H9 (cell line): Measurements from ENCODE around the gene ECHS1. TPM values are rescaled to one million over a fixed set of nuclear protein-coding genes. Genes with fewer than 3 reads are reported as not detected.

ENCODE experiments used
- DNase-seq: peaks from one replicate; pipeline ENCODE4 v3.0.0-alpha.2; 2017
- H2AFZ ChIP-seq: one replicate; pipeline ENCODE4 v1.6.1; 2013; ENCODE audit warnings: mild to moderate bottlenecking, low read length, control low read depth, moderate library complexity
- H2AK5ac ChIP-seq: 2 replicates; pipeline ENCODE4 v1.6.1; 2013; ENCODE audit warnings: low read length, control low read depth, mixed read lengths; ENCODE audit not compliant: insufficient read length
- H2BK120ac ChIP-seq: one replicate; pipeline ENCODE4 v1.6.1; 2013; ENCODE audit warnings: low read depth, mild to moderate bottlenecking, low read length, control low read depth, inconsistent platforms; ENCODE audit not compliant: poor library complexity, severe bottlenecking
- H2BK12ac ChIP-seq: 2 replicates; pipeline ENCODE4 v1.6.1; 2013; ENCODE audit warnings: low read length, control low read depth, mixed read lengths, low read depth; ENCODE audit not compliant: insufficient read length
- H2BK15ac ChIP-seq: 2 replicates; pipeline ENCODE4 v1.6.1; 2013; ENCODE audit warnings: low read depth, low read length, control low read depth
- H2BK20ac ChIP-seq: one replicate; pipeline ENCODE4 v1.6.1; 2013; ENCODE audit warnings: low read depth, mild to moderate bottlenecking, low read length, control low read depth, inconsistent platforms; ENCODE audit not compliant: poor library complexity, severe bottlenecking
- H2BK5ac ChIP-seq: 2 replicates; pipeline ENCODE4 v1.6.1; 2013; ENCODE audit warnings: low read length, control low read depth, mixed read lengths; ENCODE audit not compliant: insufficient read length
- H3K14ac ChIP-seq: 2 replicates; pipeline ENCODE4 v1.6.1; 2013; ENCODE audit warnings: low read length, control low read depth; ENCODE audit not compliant: insufficient read depth
- H3K18ac ChIP-seq: 2 replicates; pipeline ENCODE4 v1.6.1; 2013; ENCODE audit warnings: low read depth, mild to moderate bottlenecking, mixed read lengths, low read length, control low read depth; ENCODE audit not compliant: insufficient read length
- H3K23ac ChIP-seq: 2 replicates; pipeline ENCODE4 v1.6.1; 2013; ENCODE audit warnings: low read length, control low read depth, mixed read lengths, low read depth; ENCODE audit not compliant: insufficient read length
- H3K23me2 ChIP-seq: 2 replicates; pipeline ENCODE4 v1.6.1; 2013; ENCODE audit warnings: low read depth, mild to moderate bottlenecking, mixed read lengths, low read length, control low read depth; ENCODE audit not compliant: insufficient read length, poor library complexity, severe bottlenecking
- H3K27ac ChIP-seq: 2 replicates; pipeline ENCODE4 v1.5.1; 2013; ENCODE audit warnings: low read length, control low read depth, mixed read lengths, low read depth; ENCODE audit not compliant: insufficient read length
- H3K27me3 ChIP-seq: 2 replicates; pipeline ENCODE4 v1.6.1; 2013; ENCODE audit warnings: low read length, control low read depth, inconsistent platforms; ENCODE audit not compliant: insufficient read depth
- H3K4ac ChIP-seq: 2 replicates; pipeline ENCODE4 v1.6.1; 2013; ENCODE audit warnings: low read depth, mild to moderate bottlenecking, control low read depth, inconsistent platforms, low read length, moderate library complexity
- H3K4me1 ChIP-seq: 2 replicates; pipeline ENCODE4 v1.6.1; 2013; ENCODE audit warnings: low read length, control low read depth, inconsistent platforms; ENCODE audit not compliant: insufficient read depth
- H3K4me2 ChIP-seq: 2 replicates; pipeline ENCODE4 v1.6.1; 2013; ENCODE audit warnings: low read length, control low read depth, mixed read lengths; ENCODE audit not compliant: insufficient read length, insufficient read depth
- H3K56ac ChIP-seq: 2 replicates; pipeline ENCODE4 v1.6.1; 2013; ENCODE audit warnings: low read depth, mild to moderate bottlenecking, mixed read lengths, low read length, control low read depth; ENCODE audit not compliant: insufficient read length
- H3K79me1 ChIP-seq: 2 replicates; pipeline ENCODE4 v1.6.1; 2013; ENCODE audit warnings: low read depth, mild to moderate bottlenecking, moderate library complexity, low read length, control low read depth, inconsistent platforms; ENCODE audit not compliant: insufficient read depth, poor library complexity, severe bottlenecking
- H3K79me2 ChIP-seq: 2 replicates; pipeline ENCODE4 v1.6.1; 2013; ENCODE audit warnings: low read length, control low read depth, inconsistent platforms; ENCODE audit not compliant: insufficient read depth
- H3K9ac ChIP-seq: 2 replicates; pipeline ENCODE4 v1.6.1; 2013; ENCODE audit warnings: low read length, control low read depth, mixed read lengths; ENCODE audit not compliant: insufficient read length; ENCODE audit errors: extremely low read depth
- H3K9me3 ChIP-seq: one replicate; pipeline ENCODE4 v1.6.1; 2013; ENCODE audit warnings: low read depth, low read length, inconsistent platforms; ENCODE audit not compliant: control insufficient read depth
- H3T11ph ChIP-seq: one replicate; pipeline ENCODE4 v1.6.1; 2013; ENCODE audit warnings: mild to moderate bottlenecking, low read length, control low read depth, inconsistent platforms
- H4K20me1 ChIP-seq: one replicate; pipeline ENCODE4 v1.6.1; 2013; ENCODE audit not compliant: control insufficient read depth, insufficient read length, insufficient read depth
- H4K5ac ChIP-seq: 2 replicates; pipeline ENCODE4 v1.6.1; 2013; ENCODE audit warnings: low read depth, mild to moderate bottlenecking, mixed read lengths, low read length, control low read depth; ENCODE audit not compliant: insufficient read length
- H4K8ac ChIP-seq: replicated peaks from 2 replicates; pipeline ENCODE4 v1.6.1; 2013; ENCODE audit warnings: low read length, control low read depth, mixed read lengths, low read depth; ENCODE audit not compliant: insufficient read length
- H4K91ac ChIP-seq: 2 replicates; pipeline ENCODE4 v1.6.1; 2013; ENCODE audit warnings: low read depth, mild to moderate bottlenecking, moderate library complexity, mixed read lengths, low read length, control low read depth; ENCODE audit not compliant: insufficient read length
- H3K27ac Mint-ChIP-seq, 3 experiments: 2 replicates in 2 of 3; 3 replicates in 1 of 3; pipeline ENCODE4 v1.8.0; 2020 to 2021; ENCODE audit warnings: mixed read lengths in 3 of 3, mild to moderate bottlenecking in 1 of 3, moderate library complexity in 1 of 3
- H3K27me3 Mint-ChIP-seq: 2 replicates; pipeline ENCODE4 v1.8.0; 2021; ENCODE audit warnings: low read depth, mild to moderate bottlenecking, moderate library complexity, mixed read lengths
- H3K36me3 Mint-ChIP-seq, 3 experiments: 2 replicates in 2 of 3; 3 replicates in 1 of 3; pipeline ENCODE4 v1.8.0; 2020 to 2021; ENCODE audit warnings: low read depth in 3 of 3, mixed read lengths in 3 of 3; ENCODE audit not compliant: insufficient read depth in 1 of 3
- H3K4me1 Mint-ChIP-seq, 2 experiments: 2 replicates each; pipeline ENCODE4 v1.8.0; 2020; ENCODE audit warnings: mixed read lengths in 2 of 2
- H3K4me3 Mint-ChIP-seq, 2 experiments: 2 replicates in 1 of 2; 3 replicates in 1 of 2; pipeline ENCODE4 v1.8.0; 2020 to 2021; ENCODE audit warnings: mild to moderate bottlenecking in 2 of 2, mixed read lengths in 2 of 2, moderate library complexity in 1 of 2
- H3K9me3 Mint-ChIP-seq, 2 experiments: 2 replicates in 1 of 2; 3 replicates in 1 of 2; pipeline ENCODE4 v1.8.0; 2020; ENCODE audit warnings: mild to moderate bottlenecking in 2 of 2, mixed read lengths in 2 of 2, moderate library complexity in 1 of 2
- CTCF ChIP-seq: fragments of 200-600 bp; sonication (generic); conservative IDR thresholded peaks from 3 replicates; pipeline ENCODE4 v1.8.0; 2021; ENCODE audit warnings: antibody characterized with exemption, mild to moderate bottlenecking
- WGBS: extraction: QIAGEN DNeasy Blood & Tissue Kit; methylation state at CpG from one replicate; pipeline ENCODE4 v1.1.7; 2013; ENCODE audit warnings: missing lambda C conversion rate, low lambda C conversion rate, mixed read lengths; ENCODE audit not compliant: insufficient read length; ENCODE audit errors: extremely low coverage; 5-methylcytosine and 5-hydroxymethylcytosine counted together
- total RNA-seq: library from RNA; stranded (reverse); gene quantifications from 2 replicates; pipeline ENCODE4 v1.2.1, GENCODE V29; 2021

The ECHS1 gene
- total RNA-seq, 1 experiment from 2014 or later: 94.1 TPM

- H3T11ph ChIP-seq: no peak overlapping the region
- H3K27me3 Mint-ChIP-seq: peaks cover 47% of the 10 kb centered on the region
- no peak overlapping the region for H3K23ac ChIP-seq
- H2AFZ ChIP-seq: no peak overlapping the region
- peaks cover 44% of the 10 kb centered on the region for H3K27me3 ChIP-seq
- H3K9me3 ChIP-seq: no peaks in the 10 kb centered on the region
- peaks cover 13% of the 10 kb centered on the region in 2 experiments for H3K9me3 Mint-ChIP-seq
- H3K27ac ChIP-seq: no peak overlapping the region
- H4K91ac ChIP-seq: no peak overlapping the region
- DNase-seq: peak; percentile 65
- no peak overlapping the region for H2BK20ac ChIP-seq
- peaks cover 9% of the 10 kb centered on the region for H3K23me2 ChIP-seq
- peak overlapping the region; percentile 52 for H3K18ac ChIP-seq
- no peak overlapping the region for H3K9ac ChIP-seq
- no peak overlapping the region for H3K4ac ChIP-seq
- H3K4me1 Mint-ChIP-seq: peaks cover 0 to 2% of the 10 kb centered on the region in 2 experiments; a peak in 1 of 4 replicates
- no peak overlapping the region for H4K8ac ChIP-seq
- H3K27ac Mint-ChIP-seq: no peak overlapping the region
- no peaks in the 10 kb centered on the region for H3K79me1 ChIP-seq
- no peak overlapping the region for H2BK15ac ChIP-seq
- H2BK5ac ChIP-seq: no peak overlapping the region
- no peaks in the 10 kb centered on the region for H3K4me1 ChIP-seq
- H3K4me2 ChIP-seq: peak overlapping the region; percentile 20
- no peaks in the 10 kb centered on the region for H3K36me3 Mint-ChIP-seq
- no peaks in the 10 kb centered on the region for H3K79me2 ChIP-seq
- no peak overlapping the region for H3K56ac ChIP-seq
- no peaks in the 10 kb centered on the region for H4K20me1 ChIP-seq
- no peak overlapping the region for H2BK12ac ChIP-seq
- no peak for TF ChIP-seq CTCF
- H3K4me3 Mint-ChIP-seq: peak overlapping the region; percentile 36 to 67; a peak in 4 of 5 replicates
- H4K5ac ChIP-seq: no peak overlapping the region
- H2BK120ac ChIP-seq: no peak overlapping the region
- H2AK5ac ChIP-seq: no peak overlapping the region
- H3K14ac ChIP-seq: no peak overlapping the region
- no CpG with 5 or more reads among the region's 75 CpGs for WGBS
Observed at GRCh38 chr10:133335246-133336117, 37.7 kb downstream of the ECHS1 start.
